ENCODE data around the gene GKN1.

Gene GKN1

DNA sequence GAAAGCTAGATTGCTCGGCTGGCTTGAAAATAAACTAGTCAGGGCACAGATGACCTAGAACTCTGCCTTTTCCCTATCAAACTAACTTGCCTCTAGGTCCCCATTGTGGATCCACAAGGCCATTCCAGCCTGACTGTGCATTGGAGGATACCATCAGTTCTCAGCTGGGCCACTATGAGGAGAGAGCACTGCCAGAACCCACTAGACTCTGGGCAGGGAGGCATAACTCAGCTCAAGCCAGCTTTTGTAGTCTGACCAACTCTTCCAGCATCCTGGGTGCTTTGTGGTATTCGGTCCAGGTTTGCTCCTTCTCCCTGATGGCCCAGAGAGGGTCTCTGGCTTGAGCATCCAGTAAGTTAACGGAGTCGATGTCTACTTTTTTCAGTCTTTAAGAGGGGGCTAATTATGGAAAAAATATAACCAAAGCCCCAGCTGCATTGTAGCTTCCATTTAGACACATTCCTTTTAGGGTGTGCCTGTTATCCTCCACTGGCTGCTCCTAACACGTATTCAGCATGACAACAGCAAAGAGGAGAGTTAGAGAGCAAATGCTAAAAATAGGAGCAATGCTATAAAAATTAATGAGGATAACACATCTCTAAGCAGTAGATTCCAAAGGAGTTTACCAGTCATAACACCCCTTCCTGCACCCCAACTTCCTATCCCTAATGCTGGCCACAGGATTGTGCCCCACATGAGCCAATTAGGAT is 36.9 kb upstream of the GKN1 start:
- no peak for DNase-seq
- H3K27me3 ChIP-seq (replicated peaks; ENCODE audit: control insufficient read depth, insufficient read depth, low read length, poor library complexity, severe bottlenecking) = no peaks in the 10 kb centered on the region
- H3K4me1 ChIP-seq (ENCODE audit: control insufficient read depth, insufficient read depth, low read length, poor library complexity, severe bottlenecking) = no peaks in the 10 kb centered on the region
- no peak overlapping the region for H3K27ac ChIP-seq (ENCODE audit: insufficient read depth, low read length, poor library complexity, severe bottlenecking)
- H3K4me3 ChIP-seq (ENCODE audit: insufficient read depth, low read depth, low read length, poor library complexity, severe bottlenecking) = no peak overlapping the region
- H3K36me3 ChIP-seq (ENCODE audit: control insufficient read depth, insufficient read depth, low read length) = no peaks in the 10 kb centered on the region
- H3K9me3 ChIP-seq (ENCODE audit: control insufficient read depth, low read length) = no peaks in the 10 kb centered on the region

DNA sequence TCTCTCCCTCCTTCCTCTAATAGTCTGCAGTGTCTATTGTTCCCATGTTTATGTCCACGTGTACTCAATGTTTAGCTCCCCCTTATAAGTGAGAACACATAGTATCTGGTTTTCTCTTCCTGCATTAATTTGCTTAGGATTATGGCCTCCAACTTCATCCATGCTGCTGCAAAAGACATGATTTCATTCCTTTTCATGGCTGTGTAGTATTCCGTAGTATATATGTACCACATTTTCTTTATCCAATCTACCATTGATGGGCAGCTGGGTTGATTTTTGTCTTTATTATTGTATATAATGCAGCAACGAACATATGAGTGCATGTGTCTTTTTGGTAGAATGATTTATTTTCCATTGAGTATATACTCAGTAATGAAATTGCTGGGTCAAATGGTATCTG is 35.5 kb upstream of the GKN1 start:
- Histone ChIP-seq H3K27ac (ENCODE audit: insufficient read depth, low read length, poor library complexity, severe bottlenecking) (no peak overlapping the region), H3K9me3 (ENCODE audit: control insufficient read depth, low read length) (no peaks in the 10 kb centered on the region), H3K27me3 (replicated peaks; ENCODE audit: control insufficient read depth, insufficient read depth, low read length, poor library complexity, severe bottlenecking) (peaks cover 6% of the 10 kb centered on the region), H3K4me3 (ENCODE audit: insufficient read depth, low read depth, low read length, poor library complexity, severe bottlenecking) (no peak overlapping the region), H3K36me3 (ENCODE audit: control insufficient read depth, insufficient read depth, low read length) (no peaks in the 10 kb centered on the region), H3K4me1 (ENCODE audit: control insufficient read depth, insufficient read depth, low read length, poor library complexity, severe bottlenecking) (no peaks in the 10 kb centered on the region)
- DNase-seq = no peak

DNA sequence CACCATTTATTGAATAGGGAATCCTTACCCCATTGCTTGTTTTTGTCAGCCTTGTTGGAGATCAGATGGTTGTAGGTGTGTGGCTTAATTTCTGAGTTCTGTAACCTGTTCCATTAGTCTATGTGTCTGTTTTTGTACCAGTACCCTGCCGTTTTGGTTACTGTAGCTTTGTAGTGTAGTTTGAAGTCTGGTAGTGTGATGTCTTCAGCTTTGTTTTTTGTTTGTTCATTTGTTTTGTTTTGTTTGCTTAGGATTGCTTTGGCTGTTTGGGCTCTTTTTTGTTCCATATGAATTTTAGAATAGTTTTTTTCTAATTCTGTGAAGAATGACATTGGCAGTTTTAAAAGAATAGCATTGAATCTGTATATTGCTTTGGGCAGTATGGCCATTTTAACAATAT is 34.5 kb upstream of the GKN1 start:
- Histone ChIP-seq H3K27me3 (replicated peaks; ENCODE audit: control insufficient read depth, insufficient read depth, low read length, poor library complexity, severe bottlenecking) (peaks cover 6% of the 10 kb centered on the region), H3K4me3 (ENCODE audit: insufficient read depth, low read depth, low read length, poor library complexity, severe bottlenecking) (no peak overlapping the region), H3K4me1 (ENCODE audit: control insufficient read depth, insufficient read depth, low read length, poor library complexity, severe bottlenecking) (no peaks in the 10 kb centered on the region), H3K36me3 (ENCODE audit: control insufficient read depth, insufficient read depth, low read length) (no peaks in the 10 kb centered on the region), H3K27ac (ENCODE audit: insufficient read depth, low read length, poor library complexity, severe bottlenecking) (no peak overlapping the region), H3K9me3 (ENCODE audit: control insufficient read depth, low read length) (no peaks in the 10 kb centered on the region)
- no peak for DNase-seq

DNA sequence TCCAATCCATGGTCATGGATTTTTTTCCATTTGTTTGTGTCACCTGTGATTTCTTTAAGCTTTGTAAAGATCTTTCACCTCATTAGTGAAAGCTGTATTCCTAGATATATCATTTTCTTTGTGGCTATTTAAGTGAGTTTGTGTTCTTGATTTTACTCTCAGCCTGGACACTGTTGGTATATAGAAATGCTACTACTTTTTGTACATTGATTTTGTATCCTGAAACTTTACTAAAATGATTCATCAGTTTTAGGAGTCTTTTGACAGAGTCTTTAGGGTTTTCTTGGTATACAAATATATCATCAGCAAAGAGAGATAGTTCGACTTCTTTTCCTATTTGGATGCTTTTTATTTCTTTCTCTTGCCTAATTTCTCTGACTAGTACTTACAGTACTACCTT is 34.1 kb upstream of the GKN1 start:
- Histone ChIP-seq H3K36me3 (ENCODE audit: control insufficient read depth, insufficient read depth, low read length) (no peaks in the 10 kb centered on the region), H3K27me3 (replicated peaks; ENCODE audit: control insufficient read depth, insufficient read depth, low read length, poor library complexity, severe bottlenecking) (peaks cover 6% of the 10 kb centered on the region), H3K27ac (ENCODE audit: insufficient read depth, low read length, poor library complexity, severe bottlenecking) (no peak overlapping the region), H3K9me3 (ENCODE audit: control insufficient read depth, low read length) (no peaks in the 10 kb centered on the region), H3K4me3 (ENCODE audit: insufficient read depth, low read depth, low read length, poor library complexity, severe bottlenecking) (no peak overlapping the region), H3K4me1 (ENCODE audit: control insufficient read depth, insufficient read depth, low read length, poor library complexity, severe bottlenecking) (no peaks in the 10 kb centered on the region)
- no peak for DNase-seq

DNA sequence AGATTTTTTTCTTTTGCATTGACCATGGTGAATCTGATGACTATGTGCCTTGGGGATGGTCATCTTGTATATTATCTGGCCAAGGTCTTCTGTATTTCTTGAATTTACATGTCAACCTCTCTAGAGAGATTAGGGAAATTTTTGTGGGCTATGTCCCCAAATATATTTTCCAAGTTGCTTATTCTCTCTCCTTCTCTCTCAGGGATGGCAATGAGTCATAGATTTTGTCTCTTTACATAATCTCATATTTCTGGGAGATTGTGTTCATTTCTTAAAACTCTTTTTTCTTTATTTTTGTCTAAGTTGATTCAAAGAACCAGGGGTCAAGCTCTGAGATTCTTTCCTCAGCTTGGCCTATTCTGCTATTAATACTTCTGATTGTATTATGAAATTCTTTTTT is 31.6 kb upstream of the GKN1 start:
- Histone ChIP-seq H3K27ac (ENCODE audit: insufficient read depth, low read length, poor library complexity, severe bottlenecking) (no peak overlapping the region), H3K4me1 (ENCODE audit: control insufficient read depth, insufficient read depth, low read length, poor library complexity, severe bottlenecking) (no peaks in the 10 kb centered on the region), H3K4me3 (ENCODE audit: insufficient read depth, low read depth, low read length, poor library complexity, severe bottlenecking) (no peak overlapping the region), H3K9me3 (ENCODE audit: control insufficient read depth, low read length) (no peaks in the 10 kb centered on the region), H3K27me3 (replicated peaks; ENCODE audit: control insufficient read depth, insufficient read depth, low read length, poor library complexity, severe bottlenecking) (peaks cover 6% of the 10 kb centered on the region), H3K36me3 (ENCODE audit: control insufficient read depth, insufficient read depth, low read length) (no peaks in the 10 kb centered on the region)
- DNase-seq = no peak

DNA sequence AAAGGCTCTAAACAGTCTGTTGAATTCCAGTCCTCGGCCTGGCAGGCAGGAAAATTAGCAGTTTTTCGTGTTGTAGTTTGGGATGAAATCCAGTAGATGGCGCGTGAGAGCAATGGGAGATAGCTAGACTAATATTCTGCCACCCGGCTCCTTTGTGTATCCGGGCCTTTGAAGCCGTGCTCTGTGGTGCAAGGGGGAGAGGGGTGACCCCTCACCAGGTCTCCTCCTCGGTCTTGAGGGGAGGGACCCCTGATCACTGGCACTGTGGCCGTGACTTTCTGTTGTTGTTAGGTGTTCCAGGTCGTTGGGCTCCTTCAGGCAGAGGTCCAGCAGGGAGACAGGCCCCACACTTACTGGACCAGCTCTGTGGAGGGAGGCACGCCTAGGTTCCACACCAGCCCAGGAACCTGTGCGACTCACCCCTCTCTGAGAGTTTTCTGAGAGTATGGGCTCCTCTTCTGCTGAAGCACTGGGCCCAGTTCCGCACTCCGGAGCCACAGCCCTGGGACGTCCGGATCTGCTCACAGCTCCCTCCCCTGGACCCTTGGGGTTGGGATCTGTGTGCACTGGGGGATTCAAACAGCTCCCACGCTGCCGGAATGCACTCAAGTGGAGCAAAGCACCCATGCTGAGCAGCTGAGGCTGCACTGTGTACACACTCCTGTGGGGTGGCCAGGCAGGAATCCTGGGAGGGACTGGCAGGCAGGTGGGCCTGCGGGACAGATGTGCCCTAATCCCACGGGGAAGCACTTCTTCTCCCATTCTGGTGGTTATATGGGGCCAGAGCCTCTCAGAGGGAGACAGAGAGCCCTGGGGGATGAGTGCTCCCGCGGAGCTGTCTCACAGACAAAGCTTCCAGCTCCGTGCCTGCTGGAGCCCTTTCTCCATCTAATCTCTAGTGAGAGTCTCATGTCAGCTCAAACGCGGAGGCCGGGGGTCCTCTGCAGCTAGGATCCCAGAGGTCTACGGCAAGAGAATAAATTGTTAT is 30.6 kb upstream of the GKN1 start:
- no peak overlapping the region for H3K27ac ChIP-seq (ENCODE audit: insufficient read depth, low read length, poor library complexity, severe bottlenecking)
- peaks cover 6% of the 10 kb centered on the region for H3K27me3 ChIP-seq (replicated peaks; ENCODE audit: control insufficient read depth, insufficient read depth, low read length, poor library complexity, severe bottlenecking)
- H3K4me1 ChIP-seq (ENCODE audit: control insufficient read depth, insufficient read depth, low read length, poor library complexity, severe bottlenecking) = no peaks in the 10 kb centered on the region
- peak in 2 of 3 donors; percentile 21 to 26 for DNase-seq
- H3K4me3 ChIP-seq (ENCODE audit: insufficient read depth, low read depth, low read length, poor library complexity, severe bottlenecking) = no peak overlapping the region
- no peaks in the 10 kb centered on the region for H3K9me3 ChIP-seq (ENCODE audit: control insufficient read depth, low read length)
- no peaks in the 10 kb centered on the region for H3K36me3 ChIP-seq (ENCODE audit: control insufficient read depth, insufficient read depth, low read length)

DNA sequence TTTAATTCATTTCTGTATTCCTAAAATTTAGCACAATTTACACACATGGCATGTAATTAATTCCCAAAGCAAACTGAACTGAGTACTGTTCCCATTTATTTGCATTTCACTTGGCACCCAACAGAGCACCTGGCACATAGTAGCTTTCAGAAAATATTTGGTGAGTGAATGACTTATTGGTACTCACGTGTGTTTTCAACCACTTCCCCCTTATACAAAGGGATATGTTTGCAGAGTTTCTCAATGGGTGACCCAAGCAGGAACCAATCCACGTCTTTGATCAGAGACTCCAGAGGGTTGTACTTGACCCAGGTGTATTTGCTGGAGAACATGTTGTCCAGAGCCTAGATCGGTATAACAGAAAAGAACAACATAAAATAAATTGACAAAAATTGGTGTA is 28.3 kb upstream of the GKN1 start:
- no peaks in the 10 kb centered on the region for H3K9me3 ChIP-seq (ENCODE audit: control insufficient read depth, low read length)
- no peak overlapping the region for H3K27ac ChIP-seq (ENCODE audit: insufficient read depth, low read length, poor library complexity, severe bottlenecking)
- no peaks in the 10 kb centered on the region for H3K4me1 ChIP-seq (ENCODE audit: control insufficient read depth, insufficient read depth, low read length, poor library complexity, severe bottlenecking)
- H3K27me3 ChIP-seq (replicated peaks; ENCODE audit: control insufficient read depth, insufficient read depth, low read length, poor library complexity, severe bottlenecking) = peaks cover 6% of the 10 kb centered on the region
- no peak overlapping the region for H3K4me3 ChIP-seq (ENCODE audit: insufficient read depth, low read depth, low read length, poor library complexity, severe bottlenecking)
- no peaks in the 10 kb centered on the region for H3K36me3 ChIP-seq (ENCODE audit: control insufficient read depth, insufficient read depth, low read length)
- no peak for DNase-seq

DNA sequence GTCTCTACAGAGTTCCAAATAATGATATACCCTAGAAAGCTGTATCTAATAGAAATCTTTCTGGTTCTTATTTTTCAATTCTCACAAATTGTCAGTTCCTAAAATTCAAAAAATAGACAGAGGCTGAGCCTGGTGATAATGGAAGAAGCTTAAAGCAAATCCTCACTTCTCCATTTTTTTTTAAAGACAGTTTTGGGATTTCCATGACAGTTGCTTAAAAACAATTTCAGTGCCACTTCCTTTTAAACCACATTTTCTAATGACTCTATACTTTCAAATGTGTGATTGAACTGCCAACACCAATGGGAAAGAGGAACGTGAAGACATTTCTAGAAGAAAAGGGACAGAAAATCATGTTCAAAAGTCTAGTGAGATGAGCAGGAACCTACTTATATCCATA is 25.7 kb upstream of the GKN1 start:
- no peak overlapping the region for H3K4me3 ChIP-seq (ENCODE audit: insufficient read depth, low read depth, low read length, poor library complexity, severe bottlenecking)
- no peaks in the 10 kb centered on the region for H3K9me3 ChIP-seq (ENCODE audit: control insufficient read depth, low read length)
- H3K4me1 ChIP-seq (ENCODE audit: control insufficient read depth, insufficient read depth, low read length, poor library complexity, severe bottlenecking) = no peaks in the 10 kb centered on the region
- no peaks in the 10 kb centered on the region for H3K27me3 ChIP-seq (replicated peaks; ENCODE audit: control insufficient read depth, insufficient read depth, low read length, poor library complexity, severe bottlenecking)
- H3K27ac ChIP-seq (ENCODE audit: insufficient read depth, low read length, poor library complexity, severe bottlenecking) = no peak overlapping the region
- no peak for DNase-seq
- H3K36me3 ChIP-seq (ENCODE audit: control insufficient read depth, insufficient read depth, low read length) = no peaks in the 10 kb centered on the region

DNA sequence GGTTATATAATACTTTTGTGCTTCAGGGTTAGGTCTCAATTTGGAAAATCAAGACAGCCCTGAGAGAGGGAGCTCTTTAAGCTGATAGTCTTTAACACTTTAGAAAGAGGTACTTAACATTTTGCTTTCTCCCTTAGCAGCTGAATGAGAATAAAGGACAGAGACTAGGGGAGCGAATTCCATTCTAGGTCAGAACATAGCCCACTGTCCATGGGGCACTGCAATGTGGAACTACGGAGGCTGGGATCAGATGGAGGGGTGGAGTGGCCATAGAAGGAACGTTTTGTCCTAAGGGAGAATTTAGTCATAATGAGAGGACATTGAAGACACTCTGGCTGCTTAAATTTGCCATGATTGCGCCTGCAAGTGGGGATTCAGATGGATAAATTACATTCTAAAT is 22.5 kb upstream of the GKN1 start:
- Histone ChIP-seq H3K36me3 (ENCODE audit: control insufficient read depth, insufficient read depth, low read length) (no peaks in the 10 kb centered on the region), H3K4me1 (ENCODE audit: control insufficient read depth, insufficient read depth, low read length, poor library complexity, severe bottlenecking) (no peaks in the 10 kb centered on the region), H3K9me3 (ENCODE audit: control insufficient read depth, low read length) (no peaks in the 10 kb centered on the region), H3K27me3 (replicated peaks; ENCODE audit: control insufficient read depth, insufficient read depth, low read length, poor library complexity, severe bottlenecking) (no peaks in the 10 kb centered on the region), H3K4me3 (ENCODE audit: insufficient read depth, low read depth, low read length, poor library complexity, severe bottlenecking) (no peak overlapping the region), H3K27ac (ENCODE audit: insufficient read depth, low read length, poor library complexity, severe bottlenecking) (no peak overlapping the region)
- DNase-seq = no peak

DNA sequence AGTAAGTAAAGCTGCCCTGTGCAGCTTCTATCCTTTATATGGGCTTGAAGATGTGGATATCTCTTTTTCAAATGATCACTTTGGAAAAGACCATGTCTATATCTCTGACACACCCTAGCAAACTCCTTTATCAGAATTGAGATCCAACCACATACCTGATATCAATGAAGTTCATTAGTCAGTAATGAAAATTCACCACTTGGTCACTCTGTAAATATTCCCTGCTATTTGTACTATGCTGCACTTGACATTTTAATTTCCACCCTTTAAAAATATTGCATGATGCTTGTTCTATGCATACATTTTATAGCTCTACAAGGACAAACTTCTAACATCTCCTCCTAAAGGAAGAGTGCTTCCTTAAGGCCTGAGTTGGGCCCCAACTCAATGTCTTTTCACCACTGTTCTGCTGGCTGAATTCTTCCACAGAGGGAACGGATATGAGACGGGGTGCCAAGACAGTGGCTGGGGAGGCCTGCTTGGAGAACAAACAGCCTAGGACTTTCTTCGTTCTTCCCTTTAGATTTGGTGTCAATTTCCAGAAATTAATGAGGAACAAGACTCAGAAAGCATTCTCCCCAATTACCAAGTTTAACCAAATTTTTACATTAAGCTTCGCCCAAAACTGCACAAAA is 21.4 kb upstream of the GKN1 start, which contains the start of gene GKN2:
Gene GKN2, minus strand, starts transcription at position 7 of the 635 bp plus-strand sequence. CDS start 32 bp downstream, outside the sequence.
- Histone ChIP-seq H3K4me3 (ENCODE audit: insufficient read depth, low read depth, low read length, poor library complexity, severe bottlenecking) (no peak within 1 kb of the TSS), H3K27me3 (replicated peaks; ENCODE audit: control insufficient read depth, insufficient read depth, low read length, poor library complexity, severe bottlenecking) (no peaks in the 10 kb centered on the region), H3K4me1 (ENCODE audit: control insufficient read depth, insufficient read depth, low read length, poor library complexity, severe bottlenecking) (no peaks in the 10 kb centered on the region), H3K9me3 (ENCODE audit: control insufficient read depth, low read length) (no peaks in the 10 kb centered on the region), H3K36me3 (ENCODE audit: control insufficient read depth, insufficient read depth, low read length) (no peaks in the 10 kb centered on the region), H3K27ac (ENCODE audit: insufficient read depth, low read length, poor library complexity, severe bottlenecking) (no peak within 1 kb of the TSS)
- no peak for DNase-seq

Measured in effector memory CD4-positive, alpha-beta T cell (primary cell).